ENCODE results near the gene RAB31.

DNA sequence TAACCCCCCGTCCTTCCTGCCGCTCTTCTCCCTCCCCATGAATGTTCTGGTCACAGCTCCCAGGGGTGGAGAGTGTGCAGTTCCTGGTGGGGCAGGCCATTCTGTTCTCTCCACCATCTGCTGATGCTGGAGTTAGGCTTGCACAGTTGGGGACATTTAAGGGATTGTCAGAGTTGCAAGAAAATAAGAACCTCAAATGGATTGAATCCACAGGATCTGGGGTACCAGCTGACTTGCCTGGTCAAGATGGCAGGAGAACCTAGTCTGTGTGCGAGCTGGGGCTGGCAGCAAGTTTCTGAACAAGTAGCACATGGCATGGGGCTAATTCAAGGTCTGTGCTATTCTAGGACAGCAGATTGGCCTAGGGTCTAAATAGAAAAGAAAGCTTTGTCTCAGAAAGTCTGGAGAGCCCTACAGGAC lies 116.9 kb downstream of the RAB31 start:
- TF ChIP-seq, protein P1, sequence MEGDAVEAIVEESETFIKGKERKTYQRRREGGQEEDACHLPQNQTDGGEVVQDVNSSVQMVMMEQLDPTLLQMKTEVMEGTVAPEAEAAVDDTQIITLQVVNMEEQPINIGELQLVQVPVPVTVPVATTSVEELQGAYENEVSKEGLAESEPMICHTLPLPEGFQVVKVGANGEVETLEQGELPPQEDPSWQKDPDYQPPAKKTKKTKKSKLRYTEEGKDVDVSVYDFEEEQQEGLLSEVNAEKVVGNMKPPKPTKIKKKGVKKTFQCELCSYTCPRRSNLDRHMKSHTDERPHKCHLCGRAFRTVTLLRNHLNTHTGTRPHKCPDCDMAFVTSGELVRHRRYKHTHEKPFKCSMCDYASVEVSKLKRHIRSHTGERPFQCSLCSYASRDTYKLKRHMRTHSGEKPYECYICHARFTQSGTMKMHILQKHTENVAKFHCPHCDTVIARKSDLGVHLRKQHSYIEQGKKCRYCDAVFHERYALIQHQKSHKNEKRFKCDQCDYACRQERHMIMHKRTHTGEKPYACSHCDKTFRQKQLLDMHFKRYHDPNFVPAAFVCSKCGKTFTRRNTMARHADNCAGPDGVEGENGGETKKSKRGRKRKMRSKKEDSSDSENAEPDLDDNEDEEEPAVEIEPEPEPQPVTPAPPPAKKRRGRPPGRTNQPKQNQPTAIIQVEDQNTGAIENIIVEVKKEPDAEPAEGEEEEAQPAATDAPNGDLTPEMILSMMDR (IDR thresholded peaks at IDR 0.05), result no peak
- TF ChIP-seq POLR2A (IDR thresholded peaks at IDR 0.05), result no peak

All from breast epithelium (tissue), 3 donors.